Epithelial cell of esophagus (primary cell): Measurements from ENCODE around the gene EEF1A2.

Source experiments
- DNase-seq: peaks from one replicate; pipeline ENCODE4 v3.0.0; 2010; ENCODE audit warnings: low read depth
- H3K4me3 ChIP-seq: 2 replicates; pipeline ENCODE4 v1.5.1; 2011; ENCODE audit warnings: mild to moderate bottlenecking, low read length, control low read depth
- TF ChIP-seq, protein P1 (sequence below): IDR thresholded peaks from 2 replicates; pipeline ENCODE4 v1.5.1; 2011; ENCODE audit warnings: low read depth, mild to moderate bottlenecking, low read length, control low read depth, inconsistent platforms; ENCODE audit not compliant: insufficient read depth; ENCODE audit errors: missing control alignments

The EEF1A2 gene

DNA sequence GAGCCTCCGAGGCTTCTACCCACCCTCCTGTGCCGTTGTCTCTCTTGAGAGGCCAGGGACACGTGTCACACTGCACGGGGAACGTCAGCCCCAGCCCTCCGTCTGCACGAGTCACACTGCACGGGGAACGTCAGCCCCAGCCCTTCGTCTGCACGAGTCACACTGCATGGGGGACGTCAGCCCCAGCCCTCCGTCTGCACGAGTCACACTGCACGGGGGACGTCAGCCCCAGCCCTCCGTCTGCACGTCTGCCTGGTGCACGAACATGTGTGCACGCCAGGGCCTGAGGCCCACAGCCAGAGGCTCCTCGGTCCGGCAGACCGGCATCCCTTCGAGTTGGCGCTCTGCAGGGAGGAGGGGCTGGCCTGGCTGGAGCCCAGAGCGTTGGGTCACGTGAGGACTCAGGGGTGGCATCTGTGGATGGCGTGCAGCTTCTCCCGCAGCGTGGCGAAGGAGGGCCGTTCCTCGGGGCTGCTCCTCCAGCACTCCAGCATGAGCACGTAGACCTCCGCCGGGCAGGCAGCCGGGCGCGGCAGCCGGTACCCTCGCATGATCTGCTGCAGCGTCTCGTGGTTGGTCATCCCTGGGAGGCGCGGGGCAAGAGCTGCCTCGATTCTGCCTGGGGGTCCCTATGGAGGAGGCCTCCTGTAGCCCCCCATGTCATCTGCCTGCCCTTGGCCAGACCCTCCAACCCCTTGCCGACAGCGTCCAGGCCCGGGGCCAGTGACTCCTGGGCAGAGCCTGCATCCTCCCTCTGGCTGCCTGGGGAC is 41.7 kb upstream of the EEF1A2 start:
- no peak overlapping the region for H3K4me3 ChIP-seq
- no peak for DNase-seq
- TF ChIP-seq, protein P1, sequence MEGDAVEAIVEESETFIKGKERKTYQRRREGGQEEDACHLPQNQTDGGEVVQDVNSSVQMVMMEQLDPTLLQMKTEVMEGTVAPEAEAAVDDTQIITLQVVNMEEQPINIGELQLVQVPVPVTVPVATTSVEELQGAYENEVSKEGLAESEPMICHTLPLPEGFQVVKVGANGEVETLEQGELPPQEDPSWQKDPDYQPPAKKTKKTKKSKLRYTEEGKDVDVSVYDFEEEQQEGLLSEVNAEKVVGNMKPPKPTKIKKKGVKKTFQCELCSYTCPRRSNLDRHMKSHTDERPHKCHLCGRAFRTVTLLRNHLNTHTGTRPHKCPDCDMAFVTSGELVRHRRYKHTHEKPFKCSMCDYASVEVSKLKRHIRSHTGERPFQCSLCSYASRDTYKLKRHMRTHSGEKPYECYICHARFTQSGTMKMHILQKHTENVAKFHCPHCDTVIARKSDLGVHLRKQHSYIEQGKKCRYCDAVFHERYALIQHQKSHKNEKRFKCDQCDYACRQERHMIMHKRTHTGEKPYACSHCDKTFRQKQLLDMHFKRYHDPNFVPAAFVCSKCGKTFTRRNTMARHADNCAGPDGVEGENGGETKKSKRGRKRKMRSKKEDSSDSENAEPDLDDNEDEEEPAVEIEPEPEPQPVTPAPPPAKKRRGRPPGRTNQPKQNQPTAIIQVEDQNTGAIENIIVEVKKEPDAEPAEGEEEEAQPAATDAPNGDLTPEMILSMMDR, result no peak

DNA sequence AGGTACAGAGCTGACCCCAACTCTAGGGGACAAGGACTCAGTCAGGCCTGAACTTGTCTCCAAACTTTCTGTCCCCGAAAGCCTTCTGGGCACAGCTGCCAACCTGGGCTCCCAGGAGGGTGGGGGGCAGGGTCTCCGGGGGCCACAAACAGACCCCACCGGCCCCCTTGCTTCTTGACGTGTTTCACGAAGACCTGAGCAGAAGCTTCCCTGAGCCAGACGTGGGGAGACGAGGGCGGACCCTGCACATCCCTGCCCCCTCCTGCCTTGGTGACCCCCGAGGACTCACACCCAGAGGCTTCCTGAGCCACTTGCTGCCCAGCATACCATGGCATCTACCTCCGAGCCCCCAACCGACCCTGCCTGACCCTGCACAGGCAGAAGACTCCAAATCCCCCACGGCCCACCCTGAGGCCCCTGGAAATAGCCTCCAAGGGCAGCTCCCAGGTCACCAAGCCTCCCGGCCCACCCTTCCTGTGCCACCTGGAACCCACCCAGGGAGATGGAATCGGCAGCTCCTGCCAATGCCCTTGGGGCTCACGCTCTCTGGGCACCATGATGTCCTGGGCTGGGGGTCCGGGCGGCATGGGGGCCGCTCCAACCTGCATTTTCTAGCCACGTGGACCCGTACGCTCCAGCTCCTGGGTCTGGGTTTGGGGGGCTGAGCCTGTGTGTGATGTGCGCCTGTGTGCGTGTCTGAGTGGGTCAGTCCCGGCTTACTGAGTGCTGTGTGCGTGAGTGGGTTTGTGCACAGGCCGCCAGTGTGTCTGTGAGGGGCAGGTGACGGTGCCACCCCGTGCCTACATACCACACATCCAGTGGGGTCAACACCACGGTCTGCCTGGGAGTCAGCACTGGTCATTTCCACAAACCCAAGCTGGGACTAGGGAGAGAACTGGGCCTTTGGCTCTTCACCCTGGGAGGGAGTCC is 40.8 kb upstream of the EEF1A2 start:
- no peak overlapping the region for H3K4me3 ChIP-seq
- no peak for DNase-seq
- TF ChIP-seq, protein P1, result no peak

- no peak for DNase-seq
Observed at GRCh38 chr20:63539092-63539430, 40.2 kb upstream of the EEF1A2 start.

GRCh38 chr20:63538204-63539091 is 39.6 kb upstream of the EEF1A2 start:
- peak; percentile 75 for DNase-seq

More at GRCh38 chr20:63539092-63539430, 40.2 kb upstream of the EEF1A2 start:
- TF ChIP-seq, protein P1, result no peak
- no peak overlapping the region for H3K4me3 ChIP-seq

GRCh38 chr20:63537525-63538203 is 38.8 kb upstream of the EEF1A2 start:
- TF ChIP-seq, protein P1, result peak; percentile 81
- DNase-seq, result peak; percentile 92
- peak overlapping the region; percentile 24 for H3K4me3 ChIP-seq

More at GRCh38 chr20:63538204-63539091, 39.6 kb upstream of the EEF1A2 start:
- no peak overlapping the region for H3K4me3 ChIP-seq
- TF ChIP-seq, protein P1, result no peak

DNA sequence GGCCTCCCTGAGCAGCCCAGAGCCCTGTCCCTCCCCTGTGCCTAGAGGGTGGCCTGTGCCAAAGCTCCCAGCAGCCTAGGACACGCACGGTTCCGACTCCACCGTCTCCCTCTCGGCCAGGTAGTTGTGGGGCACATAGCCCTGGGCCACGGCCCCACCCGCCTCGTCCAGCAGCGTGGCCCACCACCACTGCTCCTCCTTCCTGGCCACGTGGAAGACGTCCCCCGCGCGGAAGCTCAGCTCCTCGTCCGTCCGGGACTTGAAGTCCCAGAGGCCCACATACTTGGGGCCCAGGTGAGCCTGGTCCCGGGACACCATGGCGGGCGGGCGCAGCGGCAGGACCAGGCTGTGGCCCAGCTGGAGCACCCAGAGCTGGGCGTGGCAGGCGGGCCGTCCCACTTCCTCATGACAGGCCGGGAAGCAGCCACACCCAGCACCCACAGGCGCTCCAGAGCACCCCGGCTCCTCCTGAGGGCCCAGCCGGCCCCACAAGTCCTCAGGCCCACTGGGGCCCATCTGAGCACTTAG is 38.2 kb upstream of the EEF1A2 start, which contains the start of gene PTK6:
PTK6 (minus strand) TSS at position 380 of the 528 bp plus-strand sequence; CDS start at position 318, 62 bp downstream.
- DNase-seq, result peak; percentile 69
- H3K4me3 ChIP-seq, result peak within 1 kb of the TSS; percentile 24

More for the DNA sequence above, 38.2 kb upstream of the EEF1A2 start, which contains the start of gene PTK6:
- TF ChIP-seq, protein P1, result no peak
